HEK293 (cell line): ENCODE measurements around the gene TRIM34.

Experiments
- KLF7 ChIP-seq: fragments of 450-650 bp; formaldehyde crosslinking; IDR thresholded peaks from 2 replicates; pipeline ENCODE4 v1.5.1; 2016; ENCODE audit warnings: missing biosample characterization, missing genetic modification characterization, borderline replicate concordance
- KLF8 ChIP-seq: fragments of 450-650 bp; formaldehyde crosslinking; IDR thresholded peaks from 2 replicates; pipeline ENCODE4 v1.5.1; 2016; ENCODE audit warnings: missing biosample characterization, missing genetic modification characterization
- REPIN1 ChIP-seq: fragments of 450-650 bp; formaldehyde crosslinking; IDR thresholded peaks from 2 replicates; pipeline ENCODE4 v1.5.1; 2017; ENCODE audit warnings: missing biosample characterization, missing genetic modification characterization, low read depth
- TF ChIP-seq, protein P1 (sequence below): fragments of 450-650 bp; formaldehyde crosslinking; IDR thresholded peaks from 2 replicates; pipeline ENCODE4 v1.5.1; 2016; ENCODE audit warnings: missing biosample characterization, missing genetic modification characterization

DNA sequence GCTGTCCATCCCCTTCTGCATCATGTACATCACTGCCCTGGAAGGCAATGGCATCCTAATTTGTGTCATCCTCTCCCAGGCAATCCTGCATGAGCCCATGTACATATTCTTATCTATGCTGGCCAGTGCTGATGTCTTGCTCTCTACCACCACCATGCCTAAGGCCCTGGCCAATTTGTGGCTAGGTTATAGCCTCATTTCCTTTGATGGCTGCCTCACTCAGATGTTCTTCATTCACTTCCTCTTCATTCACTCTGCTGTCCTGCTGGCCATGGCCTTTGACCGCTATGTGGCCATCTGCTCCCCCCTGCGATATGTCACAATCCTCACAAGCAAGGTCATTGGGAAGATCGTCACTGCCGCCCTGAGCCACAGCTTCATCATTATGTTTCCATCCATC is 43.8 kb upstream of the TRIM34 start:
- TF ChIP-seq, protein P1, sequence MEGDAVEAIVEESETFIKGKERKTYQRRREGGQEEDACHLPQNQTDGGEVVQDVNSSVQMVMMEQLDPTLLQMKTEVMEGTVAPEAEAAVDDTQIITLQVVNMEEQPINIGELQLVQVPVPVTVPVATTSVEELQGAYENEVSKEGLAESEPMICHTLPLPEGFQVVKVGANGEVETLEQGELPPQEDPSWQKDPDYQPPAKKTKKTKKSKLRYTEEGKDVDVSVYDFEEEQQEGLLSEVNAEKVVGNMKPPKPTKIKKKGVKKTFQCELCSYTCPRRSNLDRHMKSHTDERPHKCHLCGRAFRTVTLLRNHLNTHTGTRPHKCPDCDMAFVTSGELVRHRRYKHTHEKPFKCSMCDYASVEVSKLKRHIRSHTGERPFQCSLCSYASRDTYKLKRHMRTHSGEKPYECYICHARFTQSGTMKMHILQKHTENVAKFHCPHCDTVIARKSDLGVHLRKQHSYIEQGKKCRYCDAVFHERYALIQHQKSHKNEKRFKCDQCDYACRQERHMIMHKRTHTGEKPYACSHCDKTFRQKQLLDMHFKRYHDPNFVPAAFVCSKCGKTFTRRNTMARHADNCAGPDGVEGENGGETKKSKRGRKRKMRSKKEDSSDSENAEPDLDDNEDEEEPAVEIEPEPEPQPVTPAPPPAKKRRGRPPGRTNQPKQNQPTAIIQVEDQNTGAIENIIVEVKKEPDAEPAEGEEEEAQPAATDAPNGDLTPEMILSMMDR (tag by site-specific recombination) = no peak
- no peak for TF ChIP-seq REPIN1 (tag by site-specific recombination)
- no peak for TF ChIP-seq KLF7 (tag by site-specific recombination)
- TF ChIP-seq KLF8 (tag by site-specific recombination) = no peak
